Natural killer cell treated with Interleukin-12 subunit alpha and Interleukin-12 subunit beta and Interleukin-15 and Interleukin-18, amount 100 ng/mL, for 72 hours (primary cell): ENCODE measurements around the gene WHRN. TPM values are rescaled to one million over a fixed set of nuclear protein-coding genes. Genes with fewer than 3 reads are reported as not detected.

ENCODE experiments used
- ATAC-seq, 2 donors: fragments of 150-1000 bp; cut with Tn5 transposase in 1 of 2; sonication (Bioruptor Pico), chemical (Tn5 transposase) in 1 of 2; 2 replicates each; pipeline ENCODE4 v1.10.0; 2021
- DNase-seq: peaks from one replicate; pipeline ENCODE4 v3.0.0; 2022; ENCODE audit warnings: low spot score
- H3K27ac Mint-ChIP-seq, 2 donors: 1 replicate in 1 of 2; 2 replicates in 1 of 2; pipeline ENCODE4 v1.8.0; 2022; ENCODE audit warnings: mixed read lengths in 2 of 2, mild to moderate bottlenecking in 1 of 2, moderate library complexity in 1 of 2
- H3K27me3 Mint-ChIP-seq, 2 donors: 1 replicate in 1 of 2; 2 replicates in 1 of 2; pipeline ENCODE4 v1.8.0; 2022; ENCODE audit warnings: mixed read lengths in 2 of 2
- H3K36me3 Mint-ChIP-seq: one replicate; pipeline ENCODE4 v1.8.0; 2022; ENCODE audit warnings: mixed read lengths
- H3K4me1 Mint-ChIP-seq, 2 donors: 1 replicate in 1 of 2; 2 replicates in 1 of 2; pipeline ENCODE4 v1.8.0; 2022; ENCODE audit warnings: low read depth in 2 of 2, mixed read lengths in 2 of 2, mild to moderate bottlenecking in 1 of 2
- H3K4me3 Mint-ChIP-seq: one replicate; pipeline ENCODE4 v1.8.0; 2022; ENCODE audit warnings: mixed read lengths
- H3K9me3 Mint-ChIP-seq: 2 replicates; pipeline ENCODE4 v1.8.0; 2022; ENCODE audit warnings: mixed read lengths
- total RNA-seq, 2 donors: library from RNA; stranded (reverse); gene quantifications; one replicate each; pipeline ENCODE4 v1.2.3, GENCODE V29; 2022

Gene WHRN
- total RNA-seq, 2 donors from 2014 or later: 1.1 to 2.4 TPM

DNA sequence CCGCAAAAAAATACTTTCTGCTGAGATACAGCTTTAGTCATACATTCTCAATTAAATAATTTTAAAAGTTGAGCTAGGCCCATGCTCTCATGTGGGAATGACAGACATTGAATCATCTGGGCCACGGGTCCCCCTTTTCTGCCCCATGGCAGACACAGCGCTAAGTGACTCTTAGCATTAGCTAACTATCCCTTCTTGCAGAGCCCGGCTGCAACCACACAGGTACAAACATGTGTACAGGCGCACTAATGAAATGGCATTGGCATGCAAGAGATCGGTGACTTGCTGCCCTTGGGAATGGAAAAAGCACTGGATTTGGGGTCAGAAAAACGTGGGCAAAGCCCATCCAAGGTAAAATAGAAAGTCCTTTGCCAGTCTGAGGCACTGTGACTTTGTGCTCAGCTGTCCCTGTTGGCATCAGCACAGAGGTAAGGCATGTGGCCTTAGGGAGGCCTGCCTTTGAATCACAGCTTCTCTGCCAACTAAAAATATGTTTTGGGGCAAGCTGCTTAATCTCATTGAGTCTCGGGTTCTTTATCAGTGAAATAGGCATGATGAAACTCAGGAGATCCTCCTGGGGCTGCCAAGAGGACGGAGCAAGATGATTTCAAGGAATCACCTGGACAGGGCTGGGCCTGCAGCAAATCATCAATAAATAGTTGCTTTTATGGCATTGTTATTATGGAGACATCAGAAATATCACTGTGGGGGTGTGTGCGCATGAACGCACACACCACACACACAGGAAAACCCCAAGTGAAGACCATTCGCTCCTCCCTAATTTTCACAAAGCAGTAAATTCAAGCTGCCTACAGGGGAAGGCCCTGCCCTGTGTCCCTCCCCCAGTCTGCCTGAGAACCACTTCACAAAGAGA is 54.2 kb downstream of the WHRN start:
- ATAC-seq: no peak
- H3K27me3 Mint-ChIP-seq: peaks cover 0 to 3% of the 10 kb centered on the region in 2 donors
- DNase-seq: no peak

DNA sequence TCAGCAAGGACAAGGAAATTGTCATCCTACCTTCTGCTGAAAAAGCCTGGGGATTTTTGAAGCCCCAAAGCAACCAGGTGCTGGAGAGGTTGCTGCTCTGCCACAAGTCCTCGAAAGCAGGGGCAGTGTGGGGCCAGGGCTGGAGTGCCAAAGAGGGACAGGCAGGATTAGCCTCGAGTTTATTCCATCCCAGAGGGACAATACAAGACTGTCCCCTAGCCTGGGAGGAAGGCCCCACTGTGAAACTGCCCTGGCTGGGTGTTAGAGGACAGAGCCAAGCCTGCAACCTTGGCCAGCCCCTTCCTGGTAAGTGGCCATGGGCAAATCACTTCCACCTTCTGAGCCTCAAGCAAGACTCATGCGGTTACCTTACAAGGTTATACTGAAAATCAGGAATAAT is 55.1 kb downstream of the WHRN start:
- DNase-seq (no peak), ATAC-seq (no peak)
- Mint-ChIP-seq H3K27me3 (no peaks in the 10 kb centered on the region), H3K9me3 (no peaks in the 10 kb centered on the region), H3K4me1 (peaks cover 0 to 12% of the 10 kb centered on the region in 2 donors), H3K36me3 (no peaks in the 10 kb centered on the region), H3K27ac (no peak overlapping the region), H3K4me3 (no peak overlapping the region)

More for the DNA sequence above, 54.2 kb downstream of the WHRN start:
- H3K9me3 Mint-ChIP-seq: no peaks in the 10 kb centered on the region
- H3K36me3 Mint-ChIP-seq: no peaks in the 10 kb centered on the region
- H3K4me1 Mint-ChIP-seq: peaks cover 0 to 12% of the 10 kb centered on the region in 2 donors
- no peak overlapping the region for H3K4me3 Mint-ChIP-seq
- H3K27ac Mint-ChIP-seq: no peak overlapping the region

DNA sequence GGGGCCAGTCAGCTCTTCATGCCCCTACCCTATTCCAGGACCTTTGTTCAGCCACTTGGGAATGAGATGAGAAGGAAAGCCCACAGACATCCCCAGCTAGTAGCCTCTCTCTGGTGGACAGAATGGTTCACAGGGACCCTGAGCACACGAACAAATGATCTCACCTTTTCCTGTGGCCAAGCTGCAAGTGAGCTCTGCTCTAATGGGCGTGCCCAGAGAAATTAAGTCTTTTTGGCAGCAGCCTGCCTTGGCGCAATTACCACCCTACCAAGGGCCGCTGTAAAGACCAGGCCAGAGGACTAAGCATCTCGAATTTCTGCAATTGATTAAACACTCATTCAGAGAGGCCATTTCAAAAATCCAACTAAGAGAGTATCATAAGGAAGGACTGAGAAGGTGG is 56.0 kb downstream of the WHRN start:
- no peak for DNase-seq
- ATAC-seq: no peak
- H3K4me1 Mint-ChIP-seq: peaks cover 0 to 12% of the 10 kb centered on the region in 2 donors
- H3K36me3 Mint-ChIP-seq: no peaks in the 10 kb centered on the region
- H3K27me3 Mint-ChIP-seq: no peaks in the 10 kb centered on the region
- no peak overlapping the region for H3K4me3 Mint-ChIP-seq
- no peaks in the 10 kb centered on the region for H3K9me3 Mint-ChIP-seq
- no peak overlapping the region for H3K27ac Mint-ChIP-seq

DNA sequence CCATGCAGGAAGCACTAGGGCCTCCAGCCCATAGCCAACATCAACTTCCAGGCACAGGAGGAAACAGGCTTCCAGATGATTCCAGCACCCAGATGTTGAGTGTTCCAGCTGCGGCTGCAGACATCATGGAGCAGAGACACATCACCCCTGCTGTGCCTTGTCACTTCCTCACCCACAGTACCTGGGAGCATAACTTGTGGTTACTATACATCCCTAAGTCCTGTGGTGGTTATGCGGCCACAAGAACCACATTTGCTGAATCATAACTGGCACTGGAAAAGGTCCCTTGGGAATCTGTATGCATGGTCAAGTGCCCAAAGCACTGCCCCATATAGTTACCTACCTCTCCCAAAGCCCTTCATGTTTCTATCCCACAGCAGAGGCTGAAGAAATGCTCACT is 56.6 kb downstream of the WHRN start:
- no peaks in the 10 kb centered on the region for H3K9me3 Mint-ChIP-seq
- H3K27me3 Mint-ChIP-seq: no peaks in the 10 kb centered on the region
- no peak overlapping the region for H3K27ac Mint-ChIP-seq
- H3K4me1 Mint-ChIP-seq: peaks cover 0 to 12% of the 10 kb centered on the region in 2 donors
- H3K36me3 Mint-ChIP-seq: no peaks in the 10 kb centered on the region
- no peak for ATAC-seq
- no peak overlapping the region for H3K4me3 Mint-ChIP-seq
- no peak for DNase-seq

DNA sequence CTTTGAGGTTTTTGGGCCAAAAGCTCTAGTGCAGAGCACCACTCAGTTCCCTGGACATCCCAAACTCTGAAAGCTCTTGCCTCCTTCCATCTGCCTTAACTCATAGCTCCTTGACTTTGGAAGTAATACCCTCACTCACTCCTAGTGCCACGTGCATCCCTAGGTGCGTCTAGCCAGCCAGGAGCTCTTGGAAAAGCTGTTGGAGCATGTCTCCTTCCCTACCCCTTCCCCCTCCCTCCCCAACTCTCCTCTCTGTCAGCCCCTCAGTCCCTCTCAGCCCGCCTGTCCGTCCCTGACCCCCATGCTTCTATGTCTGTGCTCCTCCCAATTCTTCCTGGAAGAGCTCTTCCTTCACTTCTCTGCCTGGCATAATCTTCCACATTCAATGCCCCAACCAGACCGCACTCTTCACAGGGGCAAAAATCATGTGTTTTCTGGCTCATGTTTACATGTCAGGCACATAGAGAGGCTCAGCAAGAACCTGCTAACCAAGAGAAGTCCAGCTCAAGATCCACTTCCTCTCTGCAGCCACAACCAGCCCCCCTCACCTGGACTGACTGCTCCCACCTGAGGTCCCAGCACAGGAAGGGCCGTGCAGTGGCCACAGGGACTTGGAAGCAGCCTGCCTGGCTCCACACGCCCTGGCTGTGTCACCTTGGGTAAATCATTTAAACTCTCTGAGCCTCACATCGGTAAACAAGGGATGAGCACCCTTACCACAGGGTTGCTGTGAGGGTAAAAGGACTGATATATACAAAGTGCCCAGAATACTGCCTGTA is 58.4 kb downstream of the WHRN start:
- DNase-seq: no peak
- Mint-ChIP-seq H3K27ac (no peak overlapping the region), H3K4me3 (no peak overlapping the region), H3K27me3 (no peaks in the 10 kb centered on the region), H3K9me3 (no peaks in the 10 kb centered on the region), H3K36me3 (no peaks in the 10 kb centered on the region), H3K4me1 (peaks cover 0 to 5% of the 10 kb centered on the region in 2 donors)
- ATAC-seq: no peak

DNA sequence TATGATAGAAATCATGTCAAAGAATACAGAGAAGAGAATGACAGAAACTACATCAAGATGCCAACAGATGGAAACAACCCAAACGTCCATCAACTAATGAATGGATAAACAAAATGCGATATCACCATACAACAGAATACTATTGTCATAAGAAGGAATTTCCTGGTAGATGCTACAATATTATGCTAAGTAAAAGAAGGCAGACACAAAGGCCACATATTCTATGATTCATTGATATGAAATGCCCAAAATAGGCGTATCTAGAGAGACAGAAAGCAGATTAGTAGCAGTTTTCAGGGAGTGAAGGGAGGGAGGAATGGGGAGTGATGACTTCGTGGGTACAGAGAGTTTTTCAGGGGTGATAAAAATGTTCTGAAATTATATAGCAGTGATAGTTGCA is 59.2 kb downstream of the WHRN start:
- Mint-ChIP-seq H3K27ac (no peak overlapping the region), H3K36me3 (no peaks in the 10 kb centered on the region), H3K4me3 (no peak overlapping the region), H3K9me3 (no peaks in the 10 kb centered on the region), H3K27me3 (no peaks in the 10 kb centered on the region), H3K4me1 (no peaks in the 10 kb centered on the region)
- no peak for ATAC-seq
- no peak for DNase-seq

DNA sequence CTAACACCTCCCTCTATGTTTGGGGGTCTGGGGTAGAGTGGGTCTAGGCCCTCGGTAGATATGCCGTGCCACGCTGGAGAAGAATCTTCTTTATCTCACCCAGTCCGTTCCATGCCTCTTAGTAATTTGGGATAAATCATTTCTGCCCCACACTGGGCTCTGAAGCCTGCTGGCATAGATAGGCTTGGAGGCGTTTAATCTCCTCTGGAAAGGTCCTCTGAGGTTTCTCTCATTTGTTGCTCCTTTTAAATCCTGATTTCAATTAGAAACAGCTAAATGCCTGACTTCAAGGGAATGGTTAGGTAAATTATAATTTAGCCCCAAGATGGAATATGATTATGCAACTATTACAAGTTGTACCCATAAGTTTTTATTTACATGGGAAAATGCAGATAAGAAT is 59.7 kb downstream of the WHRN start:
- Mint-ChIP-seq H3K4me1 (no peaks in the 10 kb centered on the region), H3K27me3 (no peaks in the 10 kb centered on the region), H3K36me3 (no peaks in the 10 kb centered on the region), H3K9me3 (no peaks in the 10 kb centered on the region), H3K4me3 (no peak overlapping the region), H3K27ac (no peak overlapping the region)
- ATAC-seq: no peak
- no peak for DNase-seq

DNA sequence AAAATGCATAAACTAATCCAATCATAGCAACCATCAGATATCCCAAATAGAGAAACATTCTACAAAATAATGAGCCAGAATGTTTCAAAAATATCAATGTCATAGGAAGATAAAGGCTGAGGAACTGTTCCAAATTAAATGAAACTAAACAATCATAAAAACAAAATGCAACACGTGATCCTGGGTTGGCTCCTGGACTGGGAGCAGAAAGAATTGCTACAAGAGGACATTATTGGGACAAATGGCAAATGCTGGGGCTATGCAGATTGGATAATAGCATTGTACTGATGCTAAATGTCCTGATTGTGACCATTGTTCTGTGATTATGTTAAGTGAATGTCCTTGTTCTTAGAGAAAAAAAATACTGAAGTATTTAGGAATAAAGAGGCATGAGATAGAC is 63.3 kb downstream of the WHRN start:
- no peak for DNase-seq
- no peaks in the 10 kb centered on the region for H3K9me3 Mint-ChIP-seq
- ATAC-seq: no peak
- no peak overlapping the region for H3K27ac Mint-ChIP-seq
- H3K27me3 Mint-ChIP-seq: no peaks in the 10 kb centered on the region
- H3K4me1 Mint-ChIP-seq: no peaks in the 10 kb centered on the region
- H3K36me3 Mint-ChIP-seq: no peaks in the 10 kb centered on the region
- H3K4me3 Mint-ChIP-seq: no peak overlapping the region

DNA sequence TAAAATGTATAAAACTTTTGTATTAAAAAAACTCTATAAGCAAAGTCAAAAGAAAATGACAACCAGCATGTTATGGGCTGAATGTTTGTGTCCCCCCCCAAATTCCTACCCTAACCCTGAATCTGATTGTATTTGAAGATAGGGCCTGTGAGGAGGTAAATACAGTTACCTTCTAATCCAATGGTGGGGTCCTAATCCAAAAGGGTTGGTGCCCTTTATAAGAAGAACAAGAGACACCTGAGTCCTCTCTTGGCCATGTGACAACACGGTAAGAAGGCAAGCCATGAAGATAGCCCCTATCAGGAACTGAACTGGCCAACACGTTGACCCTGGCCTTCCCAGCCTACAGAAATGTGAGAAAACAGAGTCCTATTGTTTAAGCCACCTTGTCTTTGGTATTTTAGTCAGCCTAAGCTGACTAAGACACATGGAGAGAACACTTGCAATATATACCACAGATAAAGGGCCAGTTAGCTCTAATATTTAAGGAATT is 67.8 kb downstream of the WHRN start:
- no peaks in the 10 kb centered on the region for H3K27me3 Mint-ChIP-seq
- no peak overlapping the region for H3K27ac Mint-ChIP-seq
- H3K9me3 Mint-ChIP-seq: no peaks in the 10 kb centered on the region
- ATAC-seq: no peak
- no peak overlapping the region for H3K4me3 Mint-ChIP-seq
- DNase-seq: no peak
- H3K4me1 Mint-ChIP-seq: peaks cover 0 to 3% of the 10 kb centered on the region in 2 donors
- H3K36me3 Mint-ChIP-seq: no peaks in the 10 kb centered on the region

DNA sequence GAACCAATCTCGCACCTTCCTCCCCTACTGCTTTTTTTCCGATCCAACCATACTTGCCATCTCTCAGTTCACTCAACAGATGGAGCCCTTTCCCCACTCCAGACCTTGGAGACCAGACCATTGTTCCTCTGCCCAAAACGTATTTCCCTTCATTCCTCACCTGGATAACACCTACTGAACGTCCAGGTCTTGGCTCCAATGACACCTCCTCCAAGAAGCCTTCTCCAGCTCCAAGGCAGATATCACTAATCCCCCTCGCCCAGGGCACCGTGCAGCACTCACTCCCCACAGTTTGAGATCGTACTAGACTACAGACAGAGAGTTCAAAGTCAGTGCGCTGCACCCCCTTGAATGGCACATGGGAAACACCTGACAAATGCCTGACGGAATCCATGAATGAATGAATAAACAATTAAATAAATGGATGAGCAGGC is 70.4 kb downstream of the WHRN start:
- Mint-ChIP-seq H3K36me3 (no peaks in the 10 kb centered on the region), H3K4me1 (peaks cover 0 to 3% of the 10 kb centered on the region in 2 donors), H3K27me3 (no peaks in the 10 kb centered on the region), H3K9me3 (no peaks in the 10 kb centered on the region), H3K4me3 (no peak overlapping the region), H3K27ac (no peak overlapping the region)
- DNase-seq (no peak), ATAC-seq (no peak)

DNA sequence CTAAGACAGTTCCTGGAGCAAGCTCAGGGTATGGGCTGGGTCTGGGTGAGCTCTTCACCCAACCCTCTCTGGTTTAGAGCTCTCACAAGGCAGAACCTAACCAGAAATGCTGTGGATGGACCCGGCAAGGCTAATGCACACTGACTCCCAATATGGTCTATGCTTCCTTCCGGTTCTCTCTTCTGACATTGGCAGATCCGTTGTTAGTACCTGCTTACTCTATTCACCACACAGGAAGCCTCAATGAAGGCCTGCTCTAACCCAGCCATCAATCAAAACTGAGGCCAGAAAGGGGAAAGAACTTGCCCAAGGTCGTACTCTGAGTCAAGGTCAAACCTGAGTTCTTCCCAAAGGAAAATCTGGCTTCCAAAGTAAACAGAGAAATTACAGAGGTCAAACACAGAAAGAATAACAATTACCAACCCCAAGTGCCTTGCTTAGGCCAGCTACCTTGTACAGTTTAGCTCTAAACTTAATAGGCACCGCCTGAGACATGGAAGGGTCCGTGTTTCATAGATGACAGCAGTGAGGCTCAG is 71.5 kb downstream of the WHRN start:
- Mint-ChIP-seq H3K36me3 (no peaks in the 10 kb centered on the region), H3K9me3 (no peaks in the 10 kb centered on the region), H3K4me3 (no peak overlapping the region), H3K27me3 (no peaks in the 10 kb centered on the region), H3K27ac (peak overlapping the region in 1 of 2 donors; percentile 45), H3K4me1 (peaks cover 0 to 3% of the 10 kb centered on the region in 2 donors)
- ATAC-seq: no peak
- no peak for DNase-seq

DNA sequence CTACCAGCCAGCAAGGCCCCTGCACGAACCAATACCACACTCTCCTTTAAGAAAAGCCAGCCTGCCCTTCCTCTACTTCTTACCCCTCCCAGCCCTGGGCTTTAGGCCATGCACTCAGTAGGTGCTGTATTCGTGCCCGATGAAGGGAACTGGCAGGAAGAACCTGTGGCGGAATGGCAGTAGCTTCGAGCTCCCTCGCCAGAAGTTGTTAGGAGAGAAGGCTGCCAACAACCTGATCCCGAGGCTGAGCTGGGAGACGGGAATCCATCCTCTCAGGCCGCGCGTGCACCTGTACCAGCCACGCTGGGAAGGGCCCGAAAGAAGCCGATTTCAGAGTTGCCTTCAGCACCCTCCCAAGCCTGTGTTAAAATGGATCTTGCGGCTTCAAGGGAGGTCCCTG is 72.2 kb downstream of the WHRN start:
- Mint-ChIP-seq H3K9me3 (no peaks in the 10 kb centered on the region), H3K4me3 (no peak overlapping the region), H3K27ac (no peak overlapping the region), H3K36me3 (no peaks in the 10 kb centered on the region), H3K4me1 (peaks cover 0 to 3% of the 10 kb centered on the region in 2 donors), H3K27me3 (no peaks in the 10 kb centered on the region)
- ATAC-seq (no peak), DNase-seq (no peak)

DNA sequence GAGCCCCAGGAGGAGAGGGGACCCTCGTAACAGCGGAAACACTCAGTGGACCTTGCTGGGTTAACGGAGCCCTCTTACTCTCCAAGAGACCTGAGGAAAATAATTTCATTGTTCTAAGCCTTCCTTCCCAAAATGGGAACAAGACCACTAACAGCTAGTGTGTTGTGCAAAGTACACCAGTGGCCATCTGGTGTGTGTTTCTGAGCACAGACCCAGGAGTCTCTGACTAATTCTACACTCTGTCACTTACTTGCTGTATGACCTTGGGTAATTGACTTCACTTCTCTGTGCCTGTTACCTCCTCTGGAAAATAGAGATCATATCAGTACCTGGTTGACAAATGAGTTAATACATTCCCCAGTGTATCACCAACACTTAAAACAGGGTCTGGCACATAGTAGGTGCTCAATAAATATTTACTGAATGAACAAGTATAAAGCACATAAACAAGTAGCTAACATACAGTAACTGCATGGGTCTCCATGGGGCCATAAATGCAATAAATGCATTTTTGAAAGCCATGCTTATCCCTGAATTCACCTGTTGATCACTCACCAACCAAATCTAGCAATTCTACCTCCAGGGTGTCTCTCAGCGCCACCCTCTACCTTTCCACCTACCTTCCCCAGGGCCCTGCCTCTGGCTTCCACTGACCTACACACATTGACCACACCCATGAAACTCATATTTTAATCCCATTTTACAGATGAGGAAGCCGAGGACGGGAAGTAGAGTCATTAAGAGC is 72.8 kb downstream of the WHRN start:
- Mint-ChIP-seq H3K36me3 (no peaks in the 10 kb centered on the region), H3K9me3 (no peaks in the 10 kb centered on the region), H3K4me1 (peaks cover 0 to 3% of the 10 kb centered on the region in 2 donors), H3K4me3 (no peak overlapping the region), H3K27me3 (no peaks in the 10 kb centered on the region), H3K27ac (no peak overlapping the region)
- DNase-seq (no peak), ATAC-seq (no peak)
